GM19328 (cell line): ENCODE results near the gene RAB11FIP4.

ENCODE experiments used
- ATAC-seq: cut with Tn5 transposase; IDR thresholded peaks from one replicate; pipeline ENCODE4 v1.9.1; 2021; ENCODE audit warnings: mild to moderate bottlenecking, moderate library complexity; ENCODE audit not compliant: unreplicated experiment

The RAB11FIP4 gene

GRCh38 chr17:31480904-31481782 is 89.7 kb downstream of the RAB11FIP4 start:
- ATAC-seq, result no peak

- no peak for ATAC-seq
Observed at GRCh38 chr17:31481783-31482081, 90.3 kb downstream of the RAB11FIP4 start.

GRCh38 chr17:31484821-31485220 is 93.3 kb downstream of the RAB11FIP4 start:
- ATAC-seq, result no peak

- ATAC-seq, result no peak
Observed at GRCh38 chr17:31486351-31487062, 95.0 kb downstream of the RAB11FIP4 start.

- ATAC-seq, result no peak
Observed at GRCh38 chr17:31487063-31487647, 95.7 kb downstream of the RAB11FIP4 start.

- ATAC-seq, result peak; percentile 70
Observed at GRCh38 chr17:31487648-31488263, 96.3 kb downstream of the RAB11FIP4 start.

GRCh38 chr17:31488264-31488981 is 96.9 kb downstream of the RAB11FIP4 start:
- peak; percentile 22 for ATAC-seq

- no peak for ATAC-seq
Observed at GRCh38 chr17:31488982-31489294, 97.5 kb downstream of the RAB11FIP4 start.

GRCh38 chr17:31489295-31490018 is 98.0 kb downstream of the RAB11FIP4 start:
- ATAC-seq, result no peak

GRCh38 chr17:31490019-31490650 is 98.7 kb downstream of the RAB11FIP4 start:
- no peak for ATAC-seq

- no peak for ATAC-seq
Observed at GRCh38 chr17:31490671-31491375, 99.3 kb downstream of the RAB11FIP4 start.

- no peak for ATAC-seq
Observed at GRCh38 chr17:31491376-31492131, 100.1 kb downstream of the RAB11FIP4 start.

GRCh38 chr17:31492206-31492605 is 100.7 kb downstream of the RAB11FIP4 start:
- no peak for ATAC-seq

GRCh38 chr17:31492880-31493655 is 101.6 kb downstream of the RAB11FIP4 start:
- no peak for ATAC-seq

GRCh38 chr17:31493656-31494155 is 102.2 kb downstream of the RAB11FIP4 start:
- peak; percentile 2 for ATAC-seq

- ATAC-seq, result peak; percentile 34
Observed at GRCh38 chr17:31494259-31495021, 103.0 kb downstream of the RAB11FIP4 start.
